ENCODE measurements around the gene BRAP.

- TF ChIP-seq, protein P1, sequence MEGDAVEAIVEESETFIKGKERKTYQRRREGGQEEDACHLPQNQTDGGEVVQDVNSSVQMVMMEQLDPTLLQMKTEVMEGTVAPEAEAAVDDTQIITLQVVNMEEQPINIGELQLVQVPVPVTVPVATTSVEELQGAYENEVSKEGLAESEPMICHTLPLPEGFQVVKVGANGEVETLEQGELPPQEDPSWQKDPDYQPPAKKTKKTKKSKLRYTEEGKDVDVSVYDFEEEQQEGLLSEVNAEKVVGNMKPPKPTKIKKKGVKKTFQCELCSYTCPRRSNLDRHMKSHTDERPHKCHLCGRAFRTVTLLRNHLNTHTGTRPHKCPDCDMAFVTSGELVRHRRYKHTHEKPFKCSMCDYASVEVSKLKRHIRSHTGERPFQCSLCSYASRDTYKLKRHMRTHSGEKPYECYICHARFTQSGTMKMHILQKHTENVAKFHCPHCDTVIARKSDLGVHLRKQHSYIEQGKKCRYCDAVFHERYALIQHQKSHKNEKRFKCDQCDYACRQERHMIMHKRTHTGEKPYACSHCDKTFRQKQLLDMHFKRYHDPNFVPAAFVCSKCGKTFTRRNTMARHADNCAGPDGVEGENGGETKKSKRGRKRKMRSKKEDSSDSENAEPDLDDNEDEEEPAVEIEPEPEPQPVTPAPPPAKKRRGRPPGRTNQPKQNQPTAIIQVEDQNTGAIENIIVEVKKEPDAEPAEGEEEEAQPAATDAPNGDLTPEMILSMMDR (IDR thresholded peaks at IDR 0.05): no peak
- TF ChIP-seq POLR2A (IDR thresholded peaks at IDR 0.05): no peak
Measured at GRCh38 chr12:111656016-111656415, 29.7 kb downstream of the BRAP start.

Data from esophagus squamous epithelium (tissue), 4 donors.